ENCODE results near the gene CRLF1.

- TF ChIP-seq, protein P1, sequence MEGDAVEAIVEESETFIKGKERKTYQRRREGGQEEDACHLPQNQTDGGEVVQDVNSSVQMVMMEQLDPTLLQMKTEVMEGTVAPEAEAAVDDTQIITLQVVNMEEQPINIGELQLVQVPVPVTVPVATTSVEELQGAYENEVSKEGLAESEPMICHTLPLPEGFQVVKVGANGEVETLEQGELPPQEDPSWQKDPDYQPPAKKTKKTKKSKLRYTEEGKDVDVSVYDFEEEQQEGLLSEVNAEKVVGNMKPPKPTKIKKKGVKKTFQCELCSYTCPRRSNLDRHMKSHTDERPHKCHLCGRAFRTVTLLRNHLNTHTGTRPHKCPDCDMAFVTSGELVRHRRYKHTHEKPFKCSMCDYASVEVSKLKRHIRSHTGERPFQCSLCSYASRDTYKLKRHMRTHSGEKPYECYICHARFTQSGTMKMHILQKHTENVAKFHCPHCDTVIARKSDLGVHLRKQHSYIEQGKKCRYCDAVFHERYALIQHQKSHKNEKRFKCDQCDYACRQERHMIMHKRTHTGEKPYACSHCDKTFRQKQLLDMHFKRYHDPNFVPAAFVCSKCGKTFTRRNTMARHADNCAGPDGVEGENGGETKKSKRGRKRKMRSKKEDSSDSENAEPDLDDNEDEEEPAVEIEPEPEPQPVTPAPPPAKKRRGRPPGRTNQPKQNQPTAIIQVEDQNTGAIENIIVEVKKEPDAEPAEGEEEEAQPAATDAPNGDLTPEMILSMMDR (IDR thresholded peaks at IDR 0.05), result no peak
- TF ChIP-seq POLR2A (IDR thresholded peaks at IDR 0.05) (no peak), EP300 (IDR thresholded peaks at IDR 0.05) (no peak)
Observed at GRCh38 chr19:18647807-18648206, 41.2 kb upstream of the CRLF1 start.
